ENCODE data around the gene GALNT17. TPM values are rescaled to one million over a fixed set of nuclear protein-coding genes. Genes with fewer than 3 reads are reported as not detected.
"Not testable (repeated sequence)": the region's sequence is repeated elsewhere in the genome, so short reads cannot be mapped to it uniquely, and the experiment has no call there.

GALNT17 gene
- total RNA-seq, 5 donors from 2014 or later (not counting 1 experiment from before 2014, with no cell fraction given): 0.09 to 0.20 TPM; not detected in 3

DNA sequence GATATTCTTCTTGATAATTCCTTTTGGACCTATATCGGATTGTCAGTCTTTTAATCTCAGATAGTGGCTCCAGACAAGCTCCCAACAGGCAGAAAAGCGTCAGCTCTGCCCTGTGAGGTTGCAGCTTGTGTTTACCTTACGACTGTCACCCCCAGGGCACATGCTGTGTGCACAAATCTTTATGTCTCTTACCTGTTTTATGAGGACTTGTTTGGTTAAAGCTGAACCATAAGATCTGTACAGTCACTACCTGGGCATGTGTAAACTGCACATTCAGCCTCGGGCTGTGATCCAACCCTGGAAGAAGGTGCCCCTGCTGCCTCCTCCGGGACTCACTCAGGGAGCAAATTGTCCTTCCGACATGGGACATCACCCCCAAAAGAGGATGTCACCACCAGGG, 119.8 kb downstream of the GALNT17 start:
- WGBS (ENCODE audit: insufficient coverage): 75% methylated on average over 3 of the region's 6 CpGs
- Histone ChIP-seq H3K27me3 (replicated peaks in 1 of 2; ENCODE audit: control insufficient read depth in 2 of 2, extremely low read depth in 1 of 2, insufficient read depth in 2 of 2, low read length in 1 of 2) (no peaks in the 10 kb centered on the region), H3K27ac (ENCODE audit: low read length) (no peak overlapping the region), H3K4me3 (ENCODE audit: control insufficient read depth in 1 of 2, extremely low read depth in 1 of 2, low read length in 1 of 2) (no peak overlapping the region), H3K36me3 (ENCODE audit: control insufficient read depth in 2 of 2, extremely low read depth in 1 of 2, insufficient read depth in 1 of 2, low read length in 1 of 2) (no peaks in the 10 kb centered on the region), H3K4me1 (ENCODE audit: control insufficient read depth in 1 of 2, extremely low read depth in 1 of 2, insufficient read depth in 2 of 2, low read length in 2 of 2) (no peaks in the 10 kb centered on the region), H3K9me3 (no peaks in the 10 kb centered on the region)
- POLR2A ChIA-PET: no interaction called here
- ATAC-seq (replicated peaks in 1 of 4): no peak
- Mint-ChIP-seq H3K4me1 (no peaks in the 10 kb centered on the region), H3K27ac (no peak overlapping the region), H3K9me3 (peaks cover 17 to 19% (median 18%) of the 10 kb centered on the region in 3 donors), H3K27me3 (no peaks in the 10 kb centered on the region), H3K36me3 (no peaks in the 10 kb centered on the region), H3K4me3 (no peak overlapping the region)
- DNase-seq: no peak
- CTCF ChIA-PET: no interaction called here

- DNase-seq (no peak), ATAC-seq (replicated peaks in 1 of 4) (no peak)
- H3K4me3 Mint-ChIP-seq: no peak overlapping the region
- Histone ChIP-seq H3K27ac (ENCODE audit: low read length) (no peak overlapping the region), H3K36me3 (ENCODE audit: control insufficient read depth in 2 of 2, extremely low read depth in 1 of 2, insufficient read depth in 1 of 2, low read length in 1 of 2) (no peaks in the 10 kb centered on the region), H3K4me1 (ENCODE audit: control insufficient read depth in 1 of 2, extremely low read depth in 1 of 2, insufficient read depth in 2 of 2, low read length in 2 of 2) (no peaks in the 10 kb centered on the region), H3K9me3 (no peaks in the 10 kb centered on the region), H3K27me3 (replicated peaks in 1 of 2; ENCODE audit: control insufficient read depth in 2 of 2, extremely low read depth in 1 of 2, insufficient read depth in 2 of 2, low read length in 1 of 2) (no peaks in the 10 kb centered on the region), H3K4me3 (ENCODE audit: control insufficient read depth in 1 of 2, extremely low read depth in 1 of 2, low read length in 1 of 2) (no peak overlapping the region)
- H3K27ac Mint-ChIP-seq: no peak overlapping the region
- ChIA-PET CTCF (no interaction called here), POLR2A (no interaction called here)
- H3K27me3 Mint-ChIP-seq: no peaks in the 10 kb centered on the region
- H3K9me3 Mint-ChIP-seq: peaks cover 18 to 20% (median 18%) of the 10 kb centered on the region in 3 donors
- no peaks in the 10 kb centered on the region for H3K4me1 Mint-ChIP-seq
- 100% methylated on average over 2 of the region's 3 CpGs for WGBS (ENCODE audit: insufficient coverage)
- H3K36me3 Mint-ChIP-seq: no peaks in the 10 kb centered on the region
These were observed 122.8 kb downstream of the GALNT17 start for GRCh38 chr7:71254751-71255150.

DNA sequence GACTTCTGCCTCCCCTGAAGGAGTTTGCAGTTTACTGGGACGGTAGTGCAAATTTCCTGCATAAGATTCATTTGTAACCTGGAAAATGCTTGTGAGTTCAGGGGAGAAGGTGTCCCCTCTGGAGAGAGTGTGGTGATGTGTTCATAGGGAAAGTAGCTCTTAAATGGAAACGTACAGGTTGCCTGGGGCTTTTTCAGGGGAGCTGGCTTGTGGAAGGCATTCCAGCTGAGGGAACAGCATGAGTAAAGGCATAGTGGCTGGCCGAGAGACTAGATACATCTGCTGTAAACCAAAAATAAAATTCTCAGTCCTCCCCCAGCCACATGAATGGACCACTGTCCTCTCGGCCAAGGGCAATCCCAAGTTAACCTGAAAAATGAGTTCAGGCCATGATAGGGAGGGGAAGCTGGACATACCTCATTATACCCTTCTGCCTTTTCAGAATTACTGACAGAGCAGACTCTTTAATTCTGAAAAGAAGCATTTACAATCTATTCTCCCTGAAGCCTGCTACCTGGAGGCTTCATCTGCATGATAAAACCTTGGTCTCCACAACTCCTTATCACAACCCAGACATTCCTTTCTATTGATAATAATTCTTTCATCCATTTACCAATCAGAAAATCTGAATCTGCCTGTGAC, 123.7 kb downstream of the GALNT17 start:
- H3K4me1 ChIP-seq (ENCODE audit: control insufficient read depth in 1 of 2, extremely low read depth in 1 of 2, insufficient read depth in 2 of 2, low read length in 2 of 2): no peaks in the 10 kb centered on the region
- no peaks in the 10 kb centered on the region for H3K4me1 Mint-ChIP-seq
- DNase-seq (no peak), ATAC-seq (replicated peaks in 1 of 4) (no peak)
- H3K36me3 ChIP-seq (ENCODE audit: control insufficient read depth in 2 of 2, extremely low read depth in 1 of 2, insufficient read depth in 1 of 2, low read length in 1 of 2): no peaks in the 10 kb centered on the region
- ChIA-PET POLR2A (no interaction called here), CTCF (no interaction called here)
- no peaks in the 10 kb centered on the region for H3K27me3 Mint-ChIP-seq
- H3K9me3 Mint-ChIP-seq: peaks cover 18 to 20% (median 18%) of the 10 kb centered on the region in 3 donors
- no peak overlapping the region for H3K4me3 Mint-ChIP-seq
- no peak overlapping the region for H3K27ac Mint-ChIP-seq
- no peaks in the 10 kb centered on the region for H3K27me3 ChIP-seq (replicated peaks in 1 of 2; ENCODE audit: control insufficient read depth in 2 of 2, extremely low read depth in 1 of 2, insufficient read depth in 2 of 2, low read length in 1 of 2)
- no peaks in the 10 kb centered on the region for H3K9me3 ChIP-seq
- H3K27ac ChIP-seq (ENCODE audit: low read length): no peak overlapping the region
- H3K36me3 Mint-ChIP-seq: no peaks in the 10 kb centered on the region
- H3K4me3 ChIP-seq (ENCODE audit: control insufficient read depth in 1 of 2, extremely low read depth in 1 of 2, low read length in 1 of 2): no peak overlapping the region
- WGBS (ENCODE audit: insufficient coverage): 88% methylated on average over 1 of the region's 4 CpGs

DNA sequence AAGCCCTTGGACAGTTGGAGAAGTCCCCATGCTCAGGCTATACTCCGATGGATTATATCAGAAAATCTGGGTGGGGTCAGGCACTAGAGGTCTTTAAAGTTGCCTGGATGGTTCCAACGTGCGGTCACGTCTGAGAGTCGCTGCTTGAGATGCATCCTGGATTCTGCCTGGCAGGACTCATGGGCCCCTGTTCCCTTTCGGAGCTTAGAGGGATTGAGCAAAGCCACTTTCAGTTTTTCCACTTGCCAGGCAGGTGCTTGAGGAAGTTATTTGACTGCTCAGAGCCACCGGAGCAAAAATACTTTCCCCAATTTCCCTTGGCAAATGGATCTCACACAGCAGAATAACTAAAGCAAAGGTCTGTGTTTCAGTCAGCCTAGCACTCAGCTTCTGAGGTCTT, 129.1 kb downstream of the GALNT17 start:
- Histone ChIP-seq H3K36me3 (ENCODE audit: control insufficient read depth in 2 of 2, extremely low read depth in 1 of 2, insufficient read depth in 1 of 2, low read length in 1 of 2) (no peaks in the 10 kb centered on the region), H3K4me1 (ENCODE audit: control insufficient read depth in 1 of 2, extremely low read depth in 1 of 2, insufficient read depth in 2 of 2, low read length in 2 of 2) (no peaks in the 10 kb centered on the region), H3K27me3 (replicated peaks in 1 of 2; ENCODE audit: control insufficient read depth in 2 of 2, extremely low read depth in 1 of 2, insufficient read depth in 2 of 2, low read length in 1 of 2) (no peaks in the 10 kb centered on the region), H3K27ac (ENCODE audit: low read length) (no peak overlapping the region), H3K9me3 (no peaks in the 10 kb centered on the region), H3K4me3 (ENCODE audit: control insufficient read depth in 1 of 2, extremely low read depth in 1 of 2, low read length in 1 of 2) (no peak overlapping the region)
- no peaks in the 10 kb centered on the region for H3K36me3 Mint-ChIP-seq
- H3K4me3 Mint-ChIP-seq: no peak overlapping the region
- no peak overlapping the region for H3K27ac Mint-ChIP-seq
- H3K4me1 Mint-ChIP-seq: no peaks in the 10 kb centered on the region
- H3K27me3 Mint-ChIP-seq: no peaks in the 10 kb centered on the region
- peaks cover 14 to 23% (median 19%) of the 10 kb centered on the region in 3 donors for H3K9me3 Mint-ChIP-seq
- DNase-seq: no peak
- CTCF ChIA-PET: interaction anchor here in 1 of 2 donors (0.6 kb wide), 1 partner anchor 234 kb away, joined by 3 read pairs; no protein-coding TSS in a partner anchor
- ATAC-seq (replicated peaks in 1 of 4): no peak
- WGBS (ENCODE audit: insufficient coverage): 95% methylated on average over 6 of the region's 7 CpGs
- POLR2A ChIA-PET: no interaction called here

DNA sequence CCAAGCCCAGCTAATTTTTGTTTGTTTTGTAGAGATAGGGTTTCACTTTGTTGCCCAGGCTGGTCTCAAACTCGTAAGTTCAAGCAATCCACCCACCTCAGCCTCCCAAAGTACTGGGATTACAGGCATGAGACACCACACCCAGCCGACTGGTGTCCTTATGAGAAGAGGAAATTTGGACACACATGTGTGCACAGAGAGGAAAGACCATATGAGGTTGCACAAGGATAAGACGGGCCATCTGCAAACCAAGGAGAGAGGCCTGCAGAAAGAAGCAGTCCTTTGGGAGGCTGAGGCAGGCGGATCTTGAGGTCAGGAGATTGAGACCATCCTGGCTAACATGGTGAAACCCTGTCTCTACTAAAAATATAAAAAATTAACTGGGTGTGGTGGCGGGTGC, 130.9 kb downstream of the GALNT17 start:
- ATAC-seq (replicated peaks in 1 of 4); H3K9me3 ChIP-seq; DNase-seq; H3K36me3 ChIP-seq (ENCODE audit: control insufficient read depth in 2 of 2, extremely low read depth in 1 of 2, insufficient read depth in 1 of 2, low read length in 1 of 2); CTCF ChIA-PET; H3K4me1 Mint-ChIP-seq; H3K4me3 Mint-ChIP-seq; H3K4me3 ChIP-seq (ENCODE audit: control insufficient read depth in 1 of 2, extremely low read depth in 1 of 2, low read length in 1 of 2); POLR2A ChIA-PET; H3K27me3 Mint-ChIP-seq; H3K4me1 ChIP-seq (ENCODE audit: control insufficient read depth in 1 of 2, extremely low read depth in 1 of 2, insufficient read depth in 2 of 2, low read length in 2 of 2); H3K27ac ChIP-seq (ENCODE audit: low read length); H3K36me3 Mint-ChIP-seq; H3K27me3 ChIP-seq (replicated peaks in 1 of 2; ENCODE audit: control insufficient read depth in 2 of 2, extremely low read depth in 1 of 2, insufficient read depth in 2 of 2, low read length in 1 of 2); H3K27ac Mint-ChIP-seq: not testable (repeated sequence)
- WGBS (ENCODE audit: insufficient coverage): 80% methylated on average over 1 of the region's 5 CpGs
- H3K9me3 Mint-ChIP-seq: peaks cover 23 to 30% (median 25%) of the 10 kb centered on the region in 3 donors

- no peak overlapping the region for H3K27ac ChIP-seq (ENCODE audit: low read length)
- ChIA-PET POLR2A (no interaction called here), CTCF (no interaction called here)
- Mint-ChIP-seq H3K27ac (no peak overlapping the region), H3K4me1 (no peaks in the 10 kb centered on the region), H3K4me3 (no peak overlapping the region), H3K36me3 (no peaks in the 10 kb centered on the region), H3K9me3 (peaks cover 19 to 26% (median 23%) of the 10 kb centered on the region in 3 donors), H3K27me3 (no peaks in the 10 kb centered on the region)
- H3K9me3 ChIP-seq: no peaks in the 10 kb centered on the region
- no peak overlapping the region for H3K4me3 ChIP-seq (ENCODE audit: control insufficient read depth in 1 of 2, extremely low read depth in 1 of 2, low read length in 1 of 2)
- DNase-seq (no peak), ATAC-seq (replicated peaks in 1 of 4) (no peak)
- no peaks in the 10 kb centered on the region for H3K36me3 ChIP-seq (ENCODE audit: control insufficient read depth in 2 of 2, extremely low read depth in 1 of 2, insufficient read depth in 1 of 2, low read length in 1 of 2)
- H3K27me3 ChIP-seq (replicated peaks in 1 of 2; ENCODE audit: control insufficient read depth in 2 of 2, extremely low read depth in 1 of 2, insufficient read depth in 2 of 2, low read length in 1 of 2): no peaks in the 10 kb centered on the region
- H3K4me1 ChIP-seq (ENCODE audit: control insufficient read depth in 1 of 2, extremely low read depth in 1 of 2, insufficient read depth in 2 of 2, low read length in 2 of 2): no peaks in the 10 kb centered on the region
- WGBS (ENCODE audit: insufficient coverage): 100% methylated on average over 2 of the region's 3 CpGs
These were observed 132.1 kb downstream of the GALNT17 start for GRCh38 chr7:71264005-71264404.

DNA sequence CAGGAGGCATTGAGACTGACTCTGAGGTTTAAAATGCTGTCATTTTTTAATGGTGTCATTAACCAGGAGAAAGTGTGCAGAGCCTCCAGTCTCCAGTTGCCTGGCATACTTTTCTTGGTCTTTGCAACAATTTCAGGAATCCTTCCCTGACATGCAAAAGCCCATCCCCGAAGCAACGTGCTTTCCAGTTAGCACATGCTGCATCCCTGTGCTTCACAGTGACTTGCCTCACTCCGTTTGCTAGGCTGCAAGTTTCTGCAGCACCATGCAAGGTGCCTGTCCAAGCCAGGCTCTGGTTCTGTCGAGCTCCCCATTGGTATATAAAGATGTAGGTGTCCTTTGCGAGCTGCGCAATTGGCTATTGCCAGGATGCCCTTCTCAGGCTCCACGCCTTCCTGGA, 135.0 kb downstream of the GALNT17 start:
- 68% methylated on average over 3 of the region's 7 CpGs for WGBS (ENCODE audit: insufficient coverage)
- POLR2A ChIA-PET: no interaction called here
- Histone ChIP-seq H3K9me3 (no peaks in the 10 kb centered on the region), H3K4me1 (ENCODE audit: control insufficient read depth in 1 of 2, extremely low read depth in 1 of 2, insufficient read depth in 2 of 2, low read length in 2 of 2) (no peaks in the 10 kb centered on the region), H3K4me3 (ENCODE audit: control insufficient read depth in 1 of 2, extremely low read depth in 1 of 2, low read length in 1 of 2) (no peak overlapping the region), H3K36me3 (ENCODE audit: control insufficient read depth in 2 of 2, extremely low read depth in 1 of 2, insufficient read depth in 1 of 2, low read length in 1 of 2) (no peaks in the 10 kb centered on the region), H3K27ac (ENCODE audit: low read length) (no peak overlapping the region), H3K27me3 (replicated peaks in 1 of 2; ENCODE audit: control insufficient read depth in 2 of 2, extremely low read depth in 1 of 2, insufficient read depth in 2 of 2, low read length in 1 of 2) (no peaks in the 10 kb centered on the region)
- ATAC-seq (replicated peaks in 1 of 4) (no peak), DNase-seq (no peak)
- no peaks in the 10 kb centered on the region for H3K36me3 Mint-ChIP-seq
- H3K27me3 Mint-ChIP-seq: no peaks in the 10 kb centered on the region
- peaks cover 17 to 31% (median 19%) of the 10 kb centered on the region in 3 donors for H3K9me3 Mint-ChIP-seq
- no peaks in the 10 kb centered on the region for H3K4me1 Mint-ChIP-seq
- H3K4me3 Mint-ChIP-seq: no peak overlapping the region
- H3K27ac Mint-ChIP-seq: no peak overlapping the region
- CTCF ChIA-PET: no interaction called here
